Skeletal muscle tissue (tissue), 4 donors: Measurements from ENCODE around the gene POU3F1. TPM values are rescaled to one million over a fixed set of nuclear protein-coding genes. Genes with fewer than 3 reads are reported as not detected.

Experiments used
- H3K27ac ChIP-seq: one replicate; pipeline ENCODE4 v1.7.0; 2013; ENCODE audit warnings: mild to moderate bottlenecking, low read depth, low read length, inconsistent platforms
- H3K27me3 ChIP-seq, 3 donors: one replicate each; pipeline ENCODE4 v1.7.0; 2013; ENCODE audit warnings: low read length in 3 of 3; ENCODE audit not compliant: control insufficient read depth in 3 of 3, insufficient read depth in 3 of 3
- H3K36me3 ChIP-seq, 3 donors: one replicate each; pipeline ENCODE4 v1.7.0; 2013; ENCODE audit warnings: low read length in 3 of 3; ENCODE audit not compliant: control insufficient read depth in 3 of 3, insufficient read depth in 3 of 3
- H3K4me1 ChIP-seq, 3 donors: one replicate each; pipeline ENCODE4 v1.7.0; 2013; ENCODE audit warnings: low read length in 3 of 3, mild to moderate bottlenecking in 3 of 3; ENCODE audit not compliant: control insufficient read depth in 3 of 3, insufficient read depth in 3 of 3
- H3K4me3 ChIP-seq, 3 donors: one replicate each; pipeline ENCODE4 v1.7.0; 2013; ENCODE audit warnings: low read length in 3 of 3
- H3K9ac ChIP-seq, 3 donors: one replicate each; pipeline ENCODE4 v1.7.0; 2013; ENCODE audit warnings: low read length in 3 of 3, mild to moderate bottlenecking in 3 of 3, moderate library complexity in 2 of 3, low read depth in 1 of 3
- H3K9me3 ChIP-seq, 3 donors: one replicate each; pipeline ENCODE4 v1.7.0; 2013; ENCODE audit warnings: low read length in 3 of 3; ENCODE audit not compliant: control insufficient read depth in 3 of 3
- total RNA-seq: library from RNA; depleted of rRNA; stranded (reverse); fragments of >200 nt; gene quantifications from one replicate; pipeline ENCODE4 v1.2.3, GENCODE V29; 2014
- donor health status: Osteomylitis.

The POU3F1 gene
- 0.52 TPM for total RNA-seq

DNA sequence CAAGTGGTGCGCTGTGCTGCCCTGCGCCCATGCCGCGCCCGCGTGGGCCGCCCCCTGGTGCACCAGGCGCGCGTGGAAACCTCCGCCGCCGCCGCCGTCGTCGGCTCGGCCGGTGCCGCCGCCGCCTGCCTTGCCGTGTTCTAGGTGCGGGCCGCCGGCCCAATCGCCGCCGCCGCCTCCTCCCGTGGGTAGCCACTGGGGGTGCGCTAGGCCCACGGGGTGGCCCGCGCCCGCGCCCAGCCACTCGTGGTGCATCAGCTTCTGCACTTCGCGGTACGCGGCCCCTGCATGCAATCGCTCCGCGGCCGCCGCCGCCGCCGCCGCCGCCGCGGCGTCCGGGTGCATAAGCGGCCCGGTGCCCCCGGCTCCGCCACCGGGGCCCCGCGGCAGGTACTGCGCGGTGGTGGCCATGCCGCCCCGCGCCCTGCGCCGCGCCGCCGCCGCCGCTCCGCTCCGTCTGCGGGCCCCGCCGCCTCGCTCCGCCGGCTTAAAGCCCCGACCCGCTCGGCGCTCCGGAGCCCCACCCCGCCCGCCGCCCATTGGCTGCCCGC lies at the start of gene POU3F1:
TSS of gene POU3F1 (minus strand) at position 461 of the 551 bp plus-strand sequence. CDS start at position 411, 50 bp downstream.
- Histone ChIP-seq H3K36me3 (no peaks in the 10 kb centered on the region), H3K4me3 (peak within 1 kb of the TSS in 2 of 3 donors; percentile 69 to 70), H3K4me1 (peaks cover 21 to 28% (median 22%) of the 10 kb centered on the region in 3 donors), H3K27me3 (peaks cover 39 to 60% (median 46%) of the 10 kb centered on the region in 3 donors), H3K9ac (peak within 1 kb of the TSS in 2 of 3 donors; percentile 72 to 73), H3K9me3 (no peaks in the 10 kb centered on the region), H3K27ac (no peak within 1 kb of the TSS)

DNA sequence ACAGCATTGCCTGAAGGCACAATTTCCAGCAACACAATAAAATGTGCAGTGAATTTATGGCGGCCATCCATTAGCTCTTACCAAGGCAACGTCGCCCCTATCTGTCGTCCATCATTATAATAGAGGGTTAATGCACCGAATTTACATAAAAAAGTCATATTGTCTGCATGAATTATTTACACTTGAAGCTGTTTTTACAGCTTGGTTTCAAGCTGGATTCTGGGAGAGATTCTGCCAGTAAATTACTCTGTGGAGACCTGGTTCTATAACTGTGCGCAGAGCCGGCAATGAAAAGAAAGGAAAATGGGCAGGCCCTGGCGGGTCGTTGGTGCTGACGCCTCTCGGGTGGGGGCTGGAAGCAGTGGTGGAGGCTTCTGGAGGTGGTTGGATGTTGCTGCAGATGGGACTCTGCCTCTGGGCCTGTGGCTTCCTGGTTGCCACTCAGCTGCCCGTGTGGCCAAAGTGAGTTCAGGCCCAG lies 48.9 kb upstream of the POU3F1 start:
- Histone ChIP-seq H3K36me3 (no peaks in the 10 kb centered on the region), H3K9ac (no peak overlapping the region), H3K27ac (no peak overlapping the region), H3K4me1 (no peaks in the 10 kb centered on the region), H3K27me3 (peaks cover 0 to 16% (median 2%) of the 10 kb centered on the region in 3 donors), H3K4me3 (no peak overlapping the region), H3K9me3 (no peaks in the 10 kb centered on the region)

DNA sequence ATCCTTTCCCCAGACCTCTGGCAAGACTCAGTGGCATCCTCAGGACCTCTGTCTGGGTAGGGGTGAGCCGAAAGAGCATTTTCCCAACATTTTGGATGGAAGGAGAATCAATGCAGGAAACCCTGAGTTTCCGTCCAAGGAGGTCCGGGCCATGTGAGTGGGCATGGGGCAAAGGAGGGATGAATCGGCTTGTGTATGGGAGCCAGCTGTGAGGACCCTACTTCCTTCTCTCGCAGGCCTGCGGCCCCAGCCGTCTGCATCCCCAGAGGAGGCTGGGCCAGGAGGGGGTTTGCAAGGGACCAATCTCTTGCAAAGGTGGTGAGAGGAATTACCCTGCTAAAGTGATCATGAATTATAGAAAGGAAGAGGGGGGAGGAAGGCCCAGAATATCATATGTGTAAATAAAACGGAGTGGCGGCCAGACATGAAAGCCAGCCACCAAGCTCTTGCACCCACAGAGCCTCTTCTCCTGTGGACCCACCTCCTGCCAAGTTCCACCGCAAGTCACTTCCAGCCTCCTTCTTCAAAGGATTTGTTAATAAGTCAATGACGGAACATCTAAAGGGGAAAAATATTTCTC lies 48.2 kb upstream of the POU3F1 start:
- Histone ChIP-seq H3K4me3 (no peak overlapping the region), H3K9ac (no peak overlapping the region), H3K27me3 (peaks cover 0 to 20% (median 6%) of the 10 kb centered on the region in 3 donors)

DNA sequence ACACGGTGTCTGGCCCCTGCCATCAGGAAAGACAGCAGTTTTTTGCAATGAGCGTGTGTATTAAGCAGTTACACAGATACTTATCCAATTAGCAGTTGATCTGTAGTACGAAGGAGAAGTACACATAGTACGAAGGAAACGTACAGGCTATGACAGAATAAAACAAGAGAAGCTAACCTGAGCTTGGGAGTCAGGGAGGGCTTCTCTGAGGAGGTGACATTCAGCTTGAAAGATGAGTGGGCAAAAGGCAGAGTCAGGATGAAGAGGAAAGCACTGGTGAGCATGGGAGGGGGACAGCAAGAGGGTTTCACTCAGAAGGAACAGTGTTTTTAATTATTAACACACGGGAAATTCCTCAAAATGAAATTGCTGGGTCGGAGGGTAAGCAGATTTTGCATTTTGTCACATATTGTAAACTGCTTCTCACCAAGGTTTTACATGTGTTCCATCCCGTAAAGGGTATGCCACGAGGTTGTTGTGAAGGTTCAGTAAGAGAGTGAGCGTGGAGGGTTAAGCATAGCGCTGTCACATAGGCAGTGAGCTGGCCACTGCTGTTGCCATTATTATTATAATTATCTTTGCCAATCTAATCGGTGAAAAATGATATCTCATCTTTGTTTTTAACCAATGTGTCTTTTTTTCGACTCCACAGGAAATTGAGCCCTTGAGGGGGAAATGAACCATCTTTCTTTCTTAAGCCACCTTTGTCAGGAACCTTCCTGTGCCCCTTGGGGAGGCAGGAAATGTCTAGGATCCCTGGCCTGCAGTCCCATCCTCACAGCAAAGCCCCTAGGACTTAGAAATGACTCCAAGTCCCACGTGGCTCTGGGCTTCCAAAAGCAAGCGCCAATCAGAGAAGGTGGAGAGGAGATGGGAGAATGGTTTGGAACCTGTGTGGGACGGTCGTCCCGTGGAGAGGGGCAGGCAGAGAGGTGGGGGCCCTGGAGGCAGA lies 47.3 kb upstream of the POU3F1 start:
- H3K27me3 ChIP-seq: peaks cover 0 to 20% (median 15%) of the 10 kb centered on the region in 3 donors

More for the DNA sequence above, 48.2 kb upstream of the POU3F1 start:
- no peaks in the 10 kb centered on the region for H3K9me3 ChIP-seq
- H3K36me3 ChIP-seq: no peaks in the 10 kb centered on the region
- no peak overlapping the region for H3K27ac ChIP-seq
- no peaks in the 10 kb centered on the region for H3K4me1 ChIP-seq

DNA sequence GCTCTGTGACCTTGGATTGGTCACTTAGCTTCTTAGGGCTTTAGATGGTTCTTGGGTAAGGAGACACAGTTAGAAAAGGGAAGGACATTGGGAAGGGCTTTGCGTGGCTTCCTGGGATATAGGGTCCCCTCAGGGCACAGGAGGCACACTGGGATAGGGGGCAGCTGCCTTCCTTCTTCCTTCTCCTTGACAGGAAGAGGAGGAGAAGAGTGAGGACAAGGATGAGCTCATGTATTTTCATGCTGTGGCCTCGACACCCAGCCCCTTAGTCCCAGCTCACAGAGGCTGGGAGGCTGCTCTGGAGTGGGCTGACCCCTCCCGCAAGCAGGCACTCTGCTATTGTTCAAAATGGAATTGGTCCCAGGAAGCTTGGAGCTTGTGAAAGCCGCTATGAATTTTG lies 45.7 kb upstream of the POU3F1 start:
- Histone ChIP-seq H3K4me3 (no peak overlapping the region), H3K27ac (no peak overlapping the region), H3K4me1 (no peaks in the 10 kb centered on the region), H3K27me3 (peaks cover 0 to 25% (median 18%) of the 10 kb centered on the region in 3 donors), H3K9ac (no peak overlapping the region), H3K36me3 (no peaks in the 10 kb centered on the region), H3K9me3 (no peaks in the 10 kb centered on the region)

More for the DNA sequence above, 47.3 kb upstream of the POU3F1 start:
- Histone ChIP-seq H3K4me1 (no peaks in the 10 kb centered on the region), H3K27ac (no peak overlapping the region), H3K4me3 (no peak overlapping the region), H3K9ac (no peak overlapping the region), H3K9me3 (no peaks in the 10 kb centered on the region), H3K36me3 (no peaks in the 10 kb centered on the region)

DNA sequence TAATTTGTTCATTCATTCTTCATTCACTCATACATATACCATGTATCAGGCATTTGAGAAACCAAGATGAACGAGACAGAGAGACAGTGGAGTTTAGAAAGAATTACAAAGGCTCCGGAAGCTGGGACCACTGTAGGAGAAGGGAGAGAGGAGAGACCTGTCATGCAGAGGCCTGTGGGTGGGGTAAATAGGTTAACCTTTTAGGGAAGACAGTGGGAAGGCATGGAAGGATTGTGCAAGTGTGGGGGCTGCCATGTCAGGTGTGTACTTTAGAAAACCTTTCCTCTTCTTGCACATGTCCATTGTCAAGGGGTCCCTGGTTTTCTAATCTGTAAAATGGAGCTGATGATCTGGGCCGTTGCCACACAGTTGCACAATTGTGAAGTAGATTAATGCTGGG lies 44.2 kb upstream of the POU3F1 start:
- H3K4me1 ChIP-seq: peaks cover 0 to 1% (median 0%) of the 10 kb centered on the region in 3 donors
- peaks cover 0 to 25% (median 21%) of the 10 kb centered on the region in 3 donors for H3K27me3 ChIP-seq
- no peak overlapping the region for H3K27ac ChIP-seq
- no peak overlapping the region for H3K4me3 ChIP-seq
- H3K9me3 ChIP-seq: no peaks in the 10 kb centered on the region
- H3K9ac ChIP-seq: no peak overlapping the region
- no peaks in the 10 kb centered on the region for H3K36me3 ChIP-seq

DNA sequence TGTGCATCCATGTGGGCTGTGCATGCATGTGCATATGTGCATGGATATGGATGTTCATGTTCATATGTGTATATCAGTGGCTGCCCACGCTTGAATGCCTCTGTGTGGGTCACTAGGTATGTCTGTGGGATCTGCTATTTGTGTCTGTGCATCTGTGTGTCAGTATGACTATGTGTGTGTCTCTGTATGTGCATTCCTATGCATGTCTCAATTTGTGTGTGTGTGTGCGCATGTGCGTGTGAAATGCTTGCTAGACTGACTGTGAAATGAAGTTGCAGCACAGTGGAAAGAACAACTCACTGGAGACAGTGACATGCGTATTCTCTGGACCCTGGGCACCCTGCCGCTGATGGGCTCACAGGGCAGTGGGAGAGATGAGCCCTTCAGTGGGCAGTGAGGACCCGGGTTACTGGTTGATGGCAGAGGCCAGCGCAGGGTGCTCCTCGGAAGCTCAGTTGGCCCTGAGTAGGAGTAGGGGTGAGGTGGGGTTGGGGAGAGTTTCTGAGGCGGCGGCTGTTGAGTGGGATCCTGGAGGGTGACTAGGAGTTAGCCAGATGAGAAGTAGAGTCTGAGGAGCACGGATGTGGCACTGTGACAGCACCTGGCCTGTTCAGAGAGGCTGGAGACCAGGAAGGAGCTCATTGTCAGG lies 43.2 kb upstream of the POU3F1 start:
- no peak overlapping the region for H3K4me3 ChIP-seq
- H3K27me3 ChIP-seq: peaks cover 0 to 25% (median 21%) of the 10 kb centered on the region in 3 donors
- peaks cover 3 to 10% (median 3%) of the 10 kb centered on the region in 3 donors for H3K4me1 ChIP-seq
- H3K9me3 ChIP-seq: no peaks in the 10 kb centered on the region
- no peak overlapping the region for H3K27ac ChIP-seq
- H3K9ac ChIP-seq: no peak overlapping the region
- no peaks in the 10 kb centered on the region for H3K36me3 ChIP-seq

DNA sequence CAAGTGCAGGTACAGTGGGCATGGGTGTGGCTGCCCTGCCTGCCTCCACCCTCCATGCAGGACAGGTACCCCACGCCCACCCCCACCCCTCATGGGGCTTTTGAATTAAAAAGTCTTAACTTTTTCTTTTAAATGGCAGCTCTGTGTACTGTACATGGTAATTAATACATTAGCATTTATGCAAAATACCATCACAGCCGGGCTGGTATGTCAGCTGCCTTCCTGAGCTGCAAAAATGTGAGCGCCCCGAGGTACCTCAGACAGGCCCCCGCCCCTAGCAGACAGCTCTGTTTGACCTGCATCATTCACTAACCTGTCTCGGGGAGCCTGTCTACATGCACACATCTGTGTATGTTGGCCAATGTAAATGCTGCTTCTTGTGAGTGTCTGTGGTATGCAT lies 42.2 kb upstream of the POU3F1 start:
- no peaks in the 10 kb centered on the region for H3K36me3 ChIP-seq
- H3K9me3 ChIP-seq: no peaks in the 10 kb centered on the region
- H3K27ac ChIP-seq: no peak overlapping the region
- no peak overlapping the region for H3K4me3 ChIP-seq
- peaks cover 12 to 20% (median 13%) of the 10 kb centered on the region in 3 donors for H3K4me1 ChIP-seq
- H3K27me3 ChIP-seq: peaks cover 0 to 19% (median 19%) of the 10 kb centered on the region in 3 donors
- H3K9ac ChIP-seq: no peak overlapping the region

DNA sequence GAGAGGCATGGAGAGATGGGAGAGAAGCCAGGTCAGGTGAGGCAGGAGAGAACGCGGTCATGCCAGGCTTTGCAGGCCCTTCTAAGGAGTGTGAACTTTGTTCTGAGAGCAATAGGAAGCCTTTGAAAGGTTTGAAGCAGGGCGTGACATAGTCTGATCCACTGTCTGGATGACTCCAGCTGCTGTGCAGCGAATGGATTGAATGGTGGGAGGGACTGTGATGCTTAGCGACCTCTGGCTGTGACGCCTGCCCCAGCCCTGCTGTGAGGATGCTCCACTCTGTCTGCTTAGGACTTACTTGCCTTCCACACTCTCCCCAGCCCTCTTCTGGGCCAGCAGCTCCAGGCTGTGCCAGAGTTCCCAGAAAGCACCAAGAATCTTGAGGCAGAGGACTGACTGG lies 41.8 kb upstream of the POU3F1 start:
- H3K9me3 ChIP-seq: no peaks in the 10 kb centered on the region
- H3K27me3 ChIP-seq: peaks cover 0 to 19% (median 19%) of the 10 kb centered on the region in 3 donors
- H3K27ac ChIP-seq: no peak overlapping the region
- H3K9ac ChIP-seq: no peak overlapping the region
- no peak overlapping the region for H3K4me3 ChIP-seq
- peaks cover 13 to 24% (median 16%) of the 10 kb centered on the region in 3 donors for H3K4me1 ChIP-seq
- no peaks in the 10 kb centered on the region for H3K36me3 ChIP-seq
